PC-3 (cell line): ENCODE data around the gene KRTAP1-5.

Experiments used
- EZH2phosphoT487 ChIP-seq: fragments of 300-600 bp; sonication (generic); IDR thresholded peaks from 2 replicates; pipeline ENCODE4 v1.6.1; 2018; ENCODE audit warnings: mild to moderate bottlenecking, antibody characterized with exemption, low read length, borderline replicate concordance
- TF ChIP-seq, protein P1 (sequence below): fragments of 300-600 bp; sonication (generic); conservative IDR thresholded peaks from 2 replicates; pipeline ENCODE4 v1.5.1; 2017; ENCODE audit warnings: antibody characterized with exemption, low read depth, mild to moderate bottlenecking, low read length

DNA sequence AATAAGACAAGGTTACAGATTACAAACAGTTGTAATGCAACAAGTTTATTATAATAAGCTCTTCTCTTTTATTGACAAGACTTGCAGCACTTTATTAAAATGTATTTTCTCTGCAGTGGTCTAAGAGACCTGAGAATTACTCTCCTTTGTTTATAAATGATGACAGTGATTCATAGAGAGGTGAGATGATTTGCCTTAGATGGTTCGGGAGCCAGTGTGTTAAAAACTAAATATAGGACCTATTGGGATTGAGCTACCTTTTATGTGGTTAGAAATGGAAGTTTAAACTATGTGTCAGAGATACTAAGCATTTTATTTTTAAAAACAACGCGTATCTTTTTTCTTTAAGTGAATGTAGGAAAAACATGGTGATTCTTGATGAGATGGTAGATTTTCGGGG, 30.2 kb downstream of the KRTAP1-5 start:
- no peak for TF ChIP-seq EZH2phosphoT487
- TF ChIP-seq, protein P1, sequence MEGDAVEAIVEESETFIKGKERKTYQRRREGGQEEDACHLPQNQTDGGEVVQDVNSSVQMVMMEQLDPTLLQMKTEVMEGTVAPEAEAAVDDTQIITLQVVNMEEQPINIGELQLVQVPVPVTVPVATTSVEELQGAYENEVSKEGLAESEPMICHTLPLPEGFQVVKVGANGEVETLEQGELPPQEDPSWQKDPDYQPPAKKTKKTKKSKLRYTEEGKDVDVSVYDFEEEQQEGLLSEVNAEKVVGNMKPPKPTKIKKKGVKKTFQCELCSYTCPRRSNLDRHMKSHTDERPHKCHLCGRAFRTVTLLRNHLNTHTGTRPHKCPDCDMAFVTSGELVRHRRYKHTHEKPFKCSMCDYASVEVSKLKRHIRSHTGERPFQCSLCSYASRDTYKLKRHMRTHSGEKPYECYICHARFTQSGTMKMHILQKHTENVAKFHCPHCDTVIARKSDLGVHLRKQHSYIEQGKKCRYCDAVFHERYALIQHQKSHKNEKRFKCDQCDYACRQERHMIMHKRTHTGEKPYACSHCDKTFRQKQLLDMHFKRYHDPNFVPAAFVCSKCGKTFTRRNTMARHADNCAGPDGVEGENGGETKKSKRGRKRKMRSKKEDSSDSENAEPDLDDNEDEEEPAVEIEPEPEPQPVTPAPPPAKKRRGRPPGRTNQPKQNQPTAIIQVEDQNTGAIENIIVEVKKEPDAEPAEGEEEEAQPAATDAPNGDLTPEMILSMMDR = no peak
